Measurements from ENCODE around the gene C16orf54. TPM values are rescaled to one million over a fixed set of nuclear protein-coding genes. Genes with fewer than 3 reads are reported as not detected.
"Not testable (repeated sequence)": the region's sequence is repeated elsewhere in the genome, so short reads cannot be mapped to it uniquely, and the experiment has no call there.

C16orf54 gene
- total and polyA plus RNA-seq, 2 experiments from 2014 or later = 3.2 TPM; not detected in 1

GRCh38 chr16:29694384-29695195 lies 51.2 kb downstream of the C16orf54 start:
- H3K27ac ChIP-seq (ENCODE audit: low read depth) = no peak overlapping the region
- Mint-ChIP-seq H3K4me1 (peaks cover 14% of the 10 kb centered on the region), H3K27ac (0 out of 2 replicates have a peak overlapping the region, but pooled peaks have one; percentile 31), H3K27me3 (ENCODE audit: insufficient read depth, low read depth, poor library complexity) (peaks cover 24% of the 10 kb centered on the region), H3K9me3 (peaks cover 15% of the 10 kb centered on the region), H3K4me3 (no peak overlapping the region), H3K36me3 (ENCODE audit: low read depth) (peaks cover 58% of the 10 kb centered on the region)
- peaks cover 45% of the 10 kb centered on the region for H3K79me2 ChIP-seq (replicated peaks; ENCODE audit: insufficient read depth)
- 0 out of 2 replicates have a peak, but pooled peaks cover 4% of the 10 kb centered on the region for H3K36me3 ChIP-seq (ENCODE audit: insufficient read depth)
- no peak for DNase-seq (ENCODE audit: low spot score)
- ATAC-seq = no peak
- peaks cover 12% of the 10 kb centered on the region for H3K4me1 ChIP-seq (ENCODE audit: insufficient read depth)
- H3K4me2 ChIP-seq = no peak overlapping the region
- peaks cover 34% of the 10 kb centered on the region for H3F3A ChIP-seq (replicated peaks; ENCODE audit: low read depth)
- no peak for TF ChIP-seq CTCF (conservative IDR thresholded peaks at IDR 0.05; ENCODE audit: low read depth in 2 of 2)
- TF ChIP-seq CREB1 (CRISPR knock-in tag; IDR thresholded peaks at IDR 0.05; ENCODE audit: low read depth) = no peak
- TF ChIP-seq EZH2 (IDR thresholded peaks at IDR 0.05; ENCODE audit: low read depth, unreplicated experiment) = no peak
- no peak for TF ChIP-seq ZNF462 (CRISPR knock-in tag; IDR thresholded peaks at IDR 0.05)
- H3K27me3 ChIP-seq (ENCODE audit: insufficient read depth) = no peaks in the 10 kb centered on the region
- H2AFZ ChIP-seq = no peak overlapping the region
- H3K9me2 ChIP-seq (ENCODE audit: insufficient read depth) = no peaks in the 10 kb centered on the region
- H4K20me1 ChIP-seq (replicated peaks; ENCODE audit: insufficient read depth) = peaks cover 8% of the 10 kb centered on the region
- no peak overlapping the region for H3K4me3 ChIP-seq

- DNase-seq (ENCODE audit: low spot score) = not testable (repeated sequence)
- peaks cover 55% of the 10 kb centered on the region for H3K36me3 Mint-ChIP-seq (ENCODE audit: low read depth)
These were observed 53.2 kb downstream of the C16orf54 start for GRCh38 chr16:29692606-29693005.

More at GRCh38 chr16:29692606-29693005, 53.2 kb downstream of the C16orf54 start:
- Histone ChIP-seq H3K27ac (ENCODE audit: low read depth) (0 out of 2 replicates have a peak overlapping the region, but pooled peaks have one; percentile 63), H3K79me2 (replicated peaks; ENCODE audit: insufficient read depth) (peaks cover 64% of the 10 kb centered on the region), H4K20me1 (replicated peaks; ENCODE audit: insufficient read depth) (peaks cover 16% of the 10 kb centered on the region), H3F3A (replicated peaks; ENCODE audit: low read depth) (peaks cover 18% of the 10 kb centered on the region; the same call in 1 of the 2 replicates), H3K4me1 (ENCODE audit: insufficient read depth) (peaks cover 12% of the 10 kb centered on the region)
- H3K27me3 Mint-ChIP-seq (ENCODE audit: insufficient read depth, low read depth, poor library complexity) = peaks cover 16% of the 10 kb centered on the region
- not testable (repeated sequence) for ATAC-seq; H3K27me3 ChIP-seq (ENCODE audit: insufficient read depth); H3K36me3 ChIP-seq (ENCODE audit: insufficient read depth); H3K27ac Mint-ChIP-seq; H3K9me3 Mint-ChIP-seq; H3K4me3 ChIP-seq; H3K4me2 ChIP-seq; H2AFZ ChIP-seq; H3K4me3 Mint-ChIP-seq; H3K9me2 ChIP-seq (ENCODE audit: insufficient read depth)
- peaks cover 15% of the 10 kb centered on the region for H3K4me1 Mint-ChIP-seq

Data from GM23338 (cell line).